ENCODE data around the gene CD163. TPM values are rescaled to one million over a fixed set of nuclear protein-coding genes. Genes with fewer than 3 reads are reported as not detected.
A peak's percentile ranks its signal among the peaks of the same experiment; 100 is the strongest.

The CD163 gene
- total RNA-seq, 1 experiment from 2014 or later: not detected

GRCh38 chr12:7434670-7435069 lies 68.9 kb downstream of the CD163 start:
- DNase-seq: no peak
- Histone ChIP-seq H3K79me2 (ENCODE audit: low read length) (no peaks in the 10 kb centered on the region), H3K4me2 (ENCODE audit: low read length) (no peak overlapping the region), H2AFZ (ENCODE audit: low read length) (no peak overlapping the region), H3K4me1 (ENCODE audit: insufficient read depth, low read length) (no peaks in the 10 kb centered on the region), H3K9me2 (replicated peaks; ENCODE audit: low read length) (no peaks in the 10 kb centered on the region), H3F3A (ENCODE audit: low read length, unreplicated experiment) (no peaks in the 10 kb centered on the region), H3K27me3 (ENCODE audit: low read length) (peaks cover 9% of the 10 kb centered on the region; the same call in 1 of the 2 replicates), H3K9ac (ENCODE audit: low read length) (no peak overlapping the region), H3K4me3 (ENCODE audit: low read length) (no peak overlapping the region), H3K36me3 (ENCODE audit: low read depth, low read length) (no peaks in the 10 kb centered on the region), H4K20me1 (ENCODE audit: low read length) (no peaks in the 10 kb centered on the region), H3K9me3 (ENCODE audit: low read length) (no peaks in the 10 kb centered on the region), H3K27ac (ENCODE audit: low read length) (no peak overlapping the region)
- CTCF ChIA-PET: no interaction called here
- no peak for TF ChIP-seq EZH2phosphoT487 (IDR thresholded peaks at IDR 0.05; ENCODE audit: borderline replicate concordance, low read length)
- ATAC-seq: no peak
- POLR2A ChIA-PET (ENCODE audit: unreplicated experiment): no interaction called here
- intact Hi-C loops (cut with micrococcal nuclease): no loop called here
- no TSS peak for BruUV-seq (replicated peaks)

DNA sequence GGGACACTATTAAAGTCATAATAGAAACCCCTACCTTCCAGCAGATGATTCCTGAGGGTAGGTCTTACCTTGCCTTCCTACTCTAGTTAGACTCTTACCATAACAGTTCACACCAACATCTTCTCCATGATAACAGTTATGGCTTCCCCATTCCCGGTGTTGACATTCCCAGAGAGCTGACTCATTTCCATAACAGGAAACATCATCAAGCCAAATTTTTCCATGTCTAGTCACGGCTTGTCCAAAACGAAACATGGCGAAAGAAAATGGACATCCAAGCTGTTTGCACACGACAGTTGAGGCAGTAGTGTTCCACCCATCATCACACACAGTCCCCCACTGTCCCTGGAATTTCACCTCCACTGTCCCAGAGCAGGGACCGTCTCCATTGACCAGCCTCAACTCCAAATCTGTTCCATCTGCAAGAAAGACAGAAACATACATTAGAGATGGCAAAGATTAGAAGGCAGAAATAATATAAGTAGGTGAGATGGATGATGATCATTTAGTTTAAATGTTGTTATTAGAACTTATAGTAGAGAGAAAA lies 70.2 kb downstream of the CD163 start:
- H3K9me3 ChIP-seq (ENCODE audit: low read length): no peaks in the 10 kb centered on the region
- H3K9me2 ChIP-seq (replicated peaks; ENCODE audit: low read length): no peaks in the 10 kb centered on the region
- H4K20me1 ChIP-seq (ENCODE audit: low read length): no peaks in the 10 kb centered on the region
- BruUV-seq (replicated peaks): no TSS peak
- ATAC-seq: no peak; the same call in 1 of the 2 replicates
- CTCF ChIA-PET: no interaction called here
- H3F3A ChIP-seq (ENCODE audit: low read length, unreplicated experiment): no peaks in the 10 kb centered on the region
- POLR2A ChIA-PET (ENCODE audit: unreplicated experiment): no interaction called here
- intact Hi-C loops (cut with micrococcal nuclease): no loop called here
- H3K4me3 ChIP-seq (ENCODE audit: low read length): peak overlapping the region; percentile 37; the same call in 1 of the 2 replicates
- no peaks in the 10 kb centered on the region for H3K4me1 ChIP-seq (ENCODE audit: insufficient read depth, low read length)
- no peaks in the 10 kb centered on the region for H3K79me2 ChIP-seq (ENCODE audit: low read length)
- H2AFZ ChIP-seq (ENCODE audit: low read length): peak overlapping the region; percentile 50; the same call in 1 of the 2 replicates
- no peak for TF ChIP-seq EZH2phosphoT487 (IDR thresholded peaks at IDR 0.05; ENCODE audit: borderline replicate concordance, low read length)
- TF ChIP-seq, protein P1, sequence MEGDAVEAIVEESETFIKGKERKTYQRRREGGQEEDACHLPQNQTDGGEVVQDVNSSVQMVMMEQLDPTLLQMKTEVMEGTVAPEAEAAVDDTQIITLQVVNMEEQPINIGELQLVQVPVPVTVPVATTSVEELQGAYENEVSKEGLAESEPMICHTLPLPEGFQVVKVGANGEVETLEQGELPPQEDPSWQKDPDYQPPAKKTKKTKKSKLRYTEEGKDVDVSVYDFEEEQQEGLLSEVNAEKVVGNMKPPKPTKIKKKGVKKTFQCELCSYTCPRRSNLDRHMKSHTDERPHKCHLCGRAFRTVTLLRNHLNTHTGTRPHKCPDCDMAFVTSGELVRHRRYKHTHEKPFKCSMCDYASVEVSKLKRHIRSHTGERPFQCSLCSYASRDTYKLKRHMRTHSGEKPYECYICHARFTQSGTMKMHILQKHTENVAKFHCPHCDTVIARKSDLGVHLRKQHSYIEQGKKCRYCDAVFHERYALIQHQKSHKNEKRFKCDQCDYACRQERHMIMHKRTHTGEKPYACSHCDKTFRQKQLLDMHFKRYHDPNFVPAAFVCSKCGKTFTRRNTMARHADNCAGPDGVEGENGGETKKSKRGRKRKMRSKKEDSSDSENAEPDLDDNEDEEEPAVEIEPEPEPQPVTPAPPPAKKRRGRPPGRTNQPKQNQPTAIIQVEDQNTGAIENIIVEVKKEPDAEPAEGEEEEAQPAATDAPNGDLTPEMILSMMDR (conservative IDR thresholded peaks at IDR 0.05; ENCODE audit: low read depth, low read length): no peak
- no peak for TF ChIP-seq EZH2 (IDR thresholded peaks at IDR 0.05; ENCODE audit: low read length, unreplicated experiment)
- DNase-seq: peak; percentile 38
- no peaks in the 10 kb centered on the region for H3K36me3 ChIP-seq (ENCODE audit: low read depth, low read length)
- peaks cover 5% of the 10 kb centered on the region; the same call in 1 of the 2 replicates for H3K27me3 ChIP-seq (ENCODE audit: low read length)
- H3K9ac ChIP-seq (ENCODE audit: low read length): no peak overlapping the region
- H3K27ac ChIP-seq (ENCODE audit: low read length): no peak overlapping the region
- H3K4me2 ChIP-seq (ENCODE audit: low read length): 0 out of 2 replicates have a peak overlapping the region, but pooled peaks have one; percentile 25

GRCh38 chr12:7431993-7432685 lies 71.4 kb downstream of the CD163 start:
- CTCF ChIA-PET: no interaction called here
- H3K27me3 ChIP-seq (ENCODE audit: low read length): peaks cover 5% of the 10 kb centered on the region; the same call in 1 of the 2 replicates
- no TSS peak for BruUV-seq (replicated peaks)
- no peak overlapping the region for H2AFZ ChIP-seq (ENCODE audit: low read length)
- ATAC-seq (no peak), DNase-seq (no peak)
- H3F3A ChIP-seq (ENCODE audit: low read length, unreplicated experiment): no peaks in the 10 kb centered on the region
- TF ChIP-seq EZH2 (IDR thresholded peaks at IDR 0.05; ENCODE audit: low read length, unreplicated experiment): no peak
- TF ChIP-seq EZH2phosphoT487 (IDR thresholded peaks at IDR 0.05; ENCODE audit: borderline replicate concordance, low read length): no peak
- TF ChIP-seq, protein P1 (conservative IDR thresholded peaks at IDR 0.05; ENCODE audit: low read depth, low read length): no peak
- H3K4me1 ChIP-seq (ENCODE audit: insufficient read depth, low read length): no peaks in the 10 kb centered on the region
- no peaks in the 10 kb centered on the region for H4K20me1 ChIP-seq (ENCODE audit: low read length)
- intact Hi-C loops (cut with micrococcal nuclease): no loop called here
- no peak overlapping the region for H3K27ac ChIP-seq (ENCODE audit: low read length)
- no peak overlapping the region for H3K4me2 ChIP-seq (ENCODE audit: low read length)
- H3K9ac ChIP-seq (ENCODE audit: low read length): no peak overlapping the region
- H3K9me2 ChIP-seq (replicated peaks; ENCODE audit: low read length): no peaks in the 10 kb centered on the region
- no peak overlapping the region for H3K4me3 ChIP-seq (ENCODE audit: low read length)
- no peaks in the 10 kb centered on the region for H3K9me3 ChIP-seq (ENCODE audit: low read length)
- H3K36me3 ChIP-seq (ENCODE audit: low read depth, low read length): no peaks in the 10 kb centered on the region
- POLR2A ChIA-PET (ENCODE audit: unreplicated experiment): no interaction called here
- no peaks in the 10 kb centered on the region for H3K79me2 ChIP-seq (ENCODE audit: low read length)

Other genes with a start within 250 kb of the CD163 start
- not detected in 2 replicates for gene ACSM4, start 199.7 kb downstream of the CD163 start, total RNA-seq (2014; rRNA removed)
- gene CD163L1, start 59.6 kb downstream of the CD163 start, total RNA-seq (2014; rRNA removed): 0.35 and 0.66 TPM in 2 replicates
- not detected in 2 replicates for gene APOBEC1, start 162.1 kb upstream of the CD163 start, total RNA-seq (2014; rRNA removed)
- not detected in 2 replicates for gene GDF3, start 192.0 kb upstream of the CD163 start, total RNA-seq (2014; rRNA removed)
- gene DPPA3, start 207.7 kb upstream of the CD163 start, total RNA-seq (2014; rRNA removed): not detected in 2 replicates
- not detected in 2 replicates for gene CLEC4C, start 243.6 kb upstream of the CD163 start, total RNA-seq (2014; rRNA removed)

Measured in PC-3 (cell line).